Astrocyte (in vitro differentiated cells and primary cell): Measurements from ENCODE around the gene AFAP1L2. TPM values are rescaled to one million over a fixed set of nuclear protein-coding genes. Genes with fewer than 3 reads are reported as not detected.

Experiments used
- DNase-seq: peaks from one replicate; pipeline ENCODE4 v3.0.0-alpha.2; 2010; ENCODE audit warnings: low read depth
- FAIRE-seq: peaks from 2 replicates; lab custom pipeline; 2011; peaks lifted over from hg19 to GRCh38; lab: Jason Lieb, UNC
- H2AFZ ChIP-seq: 2 replicates; pipeline ENCODE4 v1.6.0; 2012; ENCODE audit warnings: low read depth, low read length, inconsistent platforms
- H3K27ac ChIP-seq: 2 replicates; pipeline ENCODE4 v1.5.1; 2011; ENCODE audit warnings: low read depth, low read length, inconsistent platforms
- H3K27me3 ChIP-seq: 2 replicates; pipeline ENCODE4 v1.6.0; 2011; ENCODE audit warnings: low read length, inconsistent platforms; ENCODE audit not compliant: insufficient read depth
- H3K36me3 ChIP-seq: 2 replicates; pipeline ENCODE4 v1.5.1; 2011; ENCODE audit warnings: low read length, inconsistent platforms; ENCODE audit not compliant: insufficient read depth
- H3K4me1 ChIP-seq: 2 replicates; pipeline ENCODE4 v1.5.1; 2011; ENCODE audit warnings: low read length, inconsistent platforms; ENCODE audit not compliant: insufficient read depth
- H3K4me2 ChIP-seq: 2 replicates; pipeline ENCODE4 v1.6.0; 2012; ENCODE audit warnings: low read length, inconsistent platforms
- H3K4me3 ChIP-seq: 2 replicates; pipeline ENCODE4 v1.5.1; 2011; ENCODE audit warnings: low read depth, mild to moderate bottlenecking, low read length, inconsistent platforms; ENCODE audit not compliant: insufficient read depth
- H3K79me2 ChIP-seq: 2 replicates; pipeline ENCODE4 v1.6.0; 2012; ENCODE audit warnings: mild to moderate bottlenecking, low read length, inconsistent platforms; ENCODE audit not compliant: insufficient read depth
- H3K9ac ChIP-seq: 2 replicates; pipeline ENCODE4 v1.6.0; 2012; ENCODE audit warnings: mild to moderate bottlenecking, low read length, inconsistent platforms
- H3K9me3 ChIP-seq: 2 replicates; pipeline ENCODE4 v1.5.1; 2012; ENCODE audit warnings: low read depth, mild to moderate bottlenecking, low read length, inconsistent platforms; ENCODE audit not compliant: insufficient read depth
- H4K20me1 ChIP-seq: 2 replicates; pipeline ENCODE4 v1.6.0; 2012; ENCODE audit warnings: low read length, inconsistent platforms; ENCODE audit not compliant: insufficient read depth
- H3K27ac Mint-ChIP-seq: one replicate; pipeline ENCODE4 v1.8.0; 2021; ENCODE audit warnings: mild to moderate bottlenecking, mixed read lengths; ENCODE audit not compliant: unreplicated experiment
- H3K27me3 Mint-ChIP-seq: one replicate; pipeline ENCODE4 v1.8.0; 2021; ENCODE audit warnings: low read depth, mixed read lengths; ENCODE audit not compliant: unreplicated experiment
- H3K36me3 Mint-ChIP-seq: one replicate; pipeline ENCODE4 v1.8.0; 2021; ENCODE audit warnings: low read depth, mixed read lengths; ENCODE audit not compliant: unreplicated experiment
- H3K4me1 Mint-ChIP-seq: one replicate; pipeline ENCODE4 v1.8.0; 2021; ENCODE audit warnings: low read depth, mixed read lengths; ENCODE audit not compliant: unreplicated experiment
- H3K4me3 Mint-ChIP-seq: one replicate; pipeline ENCODE4 v1.8.0; 2021; ENCODE audit warnings: mild to moderate bottlenecking, moderate library complexity, mixed read lengths; ENCODE audit not compliant: unreplicated experiment
- H3K9me3 Mint-ChIP-seq: one replicate; pipeline ENCODE4 v1.8.0; 2021; ENCODE audit warnings: mild to moderate bottlenecking, mixed read lengths; ENCODE audit not compliant: unreplicated experiment
- EZH2 ChIP-seq: IDR thresholded peaks from 2 replicates; pipeline ENCODE4 v1.6.1; 2012; ENCODE audit warnings: mild to moderate bottlenecking, low read length, inconsistent platforms; ENCODE audit not compliant: insufficient read depth
- total RNA-seq: library from RNA; stranded (reverse); gene quantifications from 2 replicates; pipeline ENCODE4 v1.2.1, GENCODE V29; 2021
- TF ChIP-seq, protein P1 (sequence below): IDR thresholded peaks from 2 replicates; pipeline ENCODE4 v1.5.1; 2011; ENCODE audit warnings: low read depth, mild to moderate bottlenecking, inconsistent platforms, low read length, moderate library complexity; ENCODE audit not compliant: insufficient read depth

The AFAP1L2 gene
- total RNA-seq, 1 donor from 2014 or later: 26.6 TPM

DNA sequence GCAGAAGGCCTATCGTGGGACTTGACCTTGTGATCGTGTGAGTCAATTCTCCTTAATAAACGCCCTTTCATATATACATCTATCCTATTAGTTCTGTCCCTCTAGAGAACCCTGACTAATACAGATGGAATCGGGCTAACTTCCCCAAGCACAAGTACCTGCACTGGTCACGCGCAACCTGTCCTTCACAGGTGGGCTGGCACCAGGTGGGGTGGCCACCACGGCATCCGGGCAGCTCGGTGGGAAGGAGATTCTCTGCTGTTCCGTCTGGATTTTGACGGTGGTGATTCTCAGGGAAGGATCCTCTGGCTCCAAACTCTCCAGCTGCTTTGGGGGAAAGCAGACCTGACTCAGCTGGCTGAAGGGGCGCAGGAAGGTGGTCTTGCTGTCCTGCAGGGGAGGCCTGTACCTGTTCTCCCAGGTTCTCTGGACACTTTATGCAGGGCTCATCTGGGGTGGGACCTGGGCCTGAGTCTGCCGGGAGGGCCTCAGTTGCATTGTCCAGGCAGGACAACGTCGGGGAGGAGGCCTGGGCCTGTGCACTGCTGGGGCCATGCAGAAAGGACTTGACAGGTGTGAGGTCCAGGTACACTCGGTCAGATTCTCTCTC lies 104.2 kb downstream of the AFAP1L2 start:
- H3K4me1 ChIP-seq: peaks cover 11% of the 10 kb centered on the region
- Mint-ChIP-seq H3K4me3 (no peak overlapping the region), H3K27me3 (no peaks in the 10 kb centered on the region), H3K36me3 (peaks cover 53% of the 10 kb centered on the region), H3K4me1 (peaks cover 11% of the 10 kb centered on the region), H3K9me3 (peaks cover 22% of the 10 kb centered on the region), H3K27ac (no peak overlapping the region)
- H3K9ac ChIP-seq: no peak overlapping the region
- H3K27ac ChIP-seq: no peak overlapping the region
- DNase-seq: no peak
- no peaks in the 10 kb centered on the region for H3K79me2 ChIP-seq
- FAIRE-seq: no peak
- no peaks in the 10 kb centered on the region for H4K20me1 ChIP-seq
- no peaks in the 10 kb centered on the region for H3K27me3 ChIP-seq
- peaks cover 7% of the 10 kb centered on the region for H3K9me3 ChIP-seq
- H2AFZ ChIP-seq: no peak overlapping the region
- no peak overlapping the region for H3K4me2 ChIP-seq
- TF ChIP-seq, protein P1, sequence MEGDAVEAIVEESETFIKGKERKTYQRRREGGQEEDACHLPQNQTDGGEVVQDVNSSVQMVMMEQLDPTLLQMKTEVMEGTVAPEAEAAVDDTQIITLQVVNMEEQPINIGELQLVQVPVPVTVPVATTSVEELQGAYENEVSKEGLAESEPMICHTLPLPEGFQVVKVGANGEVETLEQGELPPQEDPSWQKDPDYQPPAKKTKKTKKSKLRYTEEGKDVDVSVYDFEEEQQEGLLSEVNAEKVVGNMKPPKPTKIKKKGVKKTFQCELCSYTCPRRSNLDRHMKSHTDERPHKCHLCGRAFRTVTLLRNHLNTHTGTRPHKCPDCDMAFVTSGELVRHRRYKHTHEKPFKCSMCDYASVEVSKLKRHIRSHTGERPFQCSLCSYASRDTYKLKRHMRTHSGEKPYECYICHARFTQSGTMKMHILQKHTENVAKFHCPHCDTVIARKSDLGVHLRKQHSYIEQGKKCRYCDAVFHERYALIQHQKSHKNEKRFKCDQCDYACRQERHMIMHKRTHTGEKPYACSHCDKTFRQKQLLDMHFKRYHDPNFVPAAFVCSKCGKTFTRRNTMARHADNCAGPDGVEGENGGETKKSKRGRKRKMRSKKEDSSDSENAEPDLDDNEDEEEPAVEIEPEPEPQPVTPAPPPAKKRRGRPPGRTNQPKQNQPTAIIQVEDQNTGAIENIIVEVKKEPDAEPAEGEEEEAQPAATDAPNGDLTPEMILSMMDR: no peak
- TF ChIP-seq EZH2: no peak
- H3K36me3 ChIP-seq: no peaks in the 10 kb centered on the region
- no peak overlapping the region for H3K4me3 ChIP-seq

DNA sequence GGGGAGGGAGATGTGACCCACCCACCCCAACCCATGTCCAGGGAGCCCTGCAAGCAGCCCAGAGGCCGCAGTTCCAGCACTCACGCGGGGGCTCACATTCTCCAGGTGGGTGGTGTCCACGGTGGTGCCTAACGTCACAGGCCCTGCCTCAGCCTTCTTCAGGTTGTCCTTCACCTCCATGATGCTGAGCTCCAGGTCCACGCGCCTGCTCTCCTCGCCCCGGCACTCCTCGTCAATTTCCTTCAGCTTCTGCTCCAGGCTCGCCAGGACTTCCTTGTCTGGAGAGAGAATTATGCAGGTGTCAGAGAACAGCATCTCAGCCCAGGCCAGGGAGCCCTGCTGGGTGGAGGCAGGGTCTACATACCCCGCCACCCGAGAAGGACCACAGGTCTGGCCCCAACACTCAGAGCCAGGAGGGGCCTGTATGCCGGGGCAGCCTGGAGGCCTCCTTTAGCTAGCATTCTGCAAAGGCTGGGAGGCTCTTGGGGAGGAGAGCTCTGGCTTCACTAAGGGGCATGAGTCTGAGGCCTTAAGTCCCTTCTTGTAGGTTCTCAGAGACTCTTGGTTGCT lies 107.1 kb downstream of the AFAP1L2 start:
- TF ChIP-seq, protein P1: no peak
- no peak for TF ChIP-seq EZH2
- H3K27ac ChIP-seq: no peak overlapping the region
- no peak overlapping the region for H3K4me2 ChIP-seq
- no peak overlapping the region for H3K27ac Mint-ChIP-seq
- H3K36me3 ChIP-seq: no peaks in the 10 kb centered on the region
- H3K79me2 ChIP-seq: no peaks in the 10 kb centered on the region
- no peaks in the 10 kb centered on the region for H4K20me1 ChIP-seq
- no peaks in the 10 kb centered on the region for H3K27me3 Mint-ChIP-seq
- H3K4me3 ChIP-seq: no peak overlapping the region
- peaks cover 59% of the 10 kb centered on the region for H3K36me3 Mint-ChIP-seq
- H3K4me1 ChIP-seq: no peaks in the 10 kb centered on the region
- H3K9me3 ChIP-seq: peaks cover 9% of the 10 kb centered on the region
- H3K9me3 Mint-ChIP-seq: peaks cover 27% of the 10 kb centered on the region
- H3K9ac ChIP-seq: no peak overlapping the region
- DNase-seq (no peak), FAIRE-seq (no peak)
- H2AFZ ChIP-seq: no peak overlapping the region
- H3K4me1 Mint-ChIP-seq: no peaks in the 10 kb centered on the region
- H3K4me3 Mint-ChIP-seq: no peak overlapping the region
- no peaks in the 10 kb centered on the region for H3K27me3 ChIP-seq

DNA sequence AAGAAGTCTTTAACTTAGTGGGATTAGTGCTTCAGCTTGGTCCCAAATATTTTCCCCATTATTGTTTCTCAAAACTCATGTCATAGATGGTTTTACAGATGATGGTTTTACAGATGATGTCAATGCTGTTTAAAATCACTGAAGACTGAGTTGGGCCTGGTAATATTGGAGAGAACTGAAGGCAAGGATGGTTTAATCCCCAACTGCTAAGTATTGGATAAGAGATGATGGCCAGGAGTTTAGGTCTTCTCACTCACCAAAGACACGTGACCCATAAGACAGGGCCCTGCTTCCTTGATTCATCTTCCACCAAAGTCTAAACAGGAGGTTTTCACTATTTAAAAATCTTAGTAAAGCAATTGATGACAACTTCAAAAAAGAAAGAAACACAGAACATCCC lies 108.9 kb downstream of the AFAP1L2 start:
- Mint-ChIP-seq H3K4me3 (no peak overlapping the region), H3K27me3 (no peaks in the 10 kb centered on the region), H3K27ac (no peak overlapping the region), H3K36me3 (peaks cover 52% of the 10 kb centered on the region), H3K9me3 (peaks cover 29% of the 10 kb centered on the region), H3K4me1 (no peaks in the 10 kb centered on the region)
- no peaks in the 10 kb centered on the region for H3K4me1 ChIP-seq
- H3K27ac ChIP-seq: no peak overlapping the region
- no peak for TF ChIP-seq EZH2
- TF ChIP-seq, protein P1: no peak
- no peak overlapping the region for H3K4me3 ChIP-seq
- no peaks in the 10 kb centered on the region for H3K36me3 ChIP-seq
- H3K9ac ChIP-seq: no peak overlapping the region
- DNase-seq: no peak
- H3K9me3 ChIP-seq: peaks cover 9% of the 10 kb centered on the region
- no peaks in the 10 kb centered on the region for H3K27me3 ChIP-seq
- no peak overlapping the region for H3K4me2 ChIP-seq
- no peak for FAIRE-seq
- H2AFZ ChIP-seq: no peak overlapping the region
- no peaks in the 10 kb centered on the region for H4K20me1 ChIP-seq
- no peaks in the 10 kb centered on the region for H3K79me2 ChIP-seq
